Liver (tissue), 9 donors: Measurements from ENCODE around the gene GFRA1. TPM values are rescaled to one million over a fixed set of nuclear protein-coding genes. Genes with fewer than 3 reads are reported as not detected.

ENCODE experiments used
- DNase-seq: peaks from one replicate; pipeline ENCODE4 v3.0.0-alpha.2; 2017; ENCODE audit warnings: low spot score
- H3K27ac ChIP-seq, 2 donors: one replicate each; pipeline ENCODE4 v1.7.0; 2013; ENCODE audit warnings: inconsistent platforms in 2 of 2, low read length in 2 of 2, control low read depth in 1 of 2, low read depth in 1 of 2, mild to moderate bottlenecking in 1 of 2
- H3K27me3 ChIP-seq, 4 donors: one replicate each; pipeline versions ENCODE4 v1.6.1 to v1.7.0; 2013; ENCODE audit warnings: low read length in 3 of 4, inconsistent platforms in 1 of 4, mild to moderate bottlenecking in 1 of 4, moderate library complexity in 1 of 4; ENCODE audit not compliant: control insufficient read depth in 4 of 4, insufficient read depth in 4 of 4
- H3K36me3 ChIP-seq, 4 donors: one replicate each; pipeline versions ENCODE4 v1.6.1 to v1.7.0; 2013; ENCODE audit warnings: low read length in 3 of 4, mild to moderate bottlenecking in 3 of 4, low read depth in 1 of 4, moderate library complexity in 1 of 4; ENCODE audit not compliant: control insufficient read depth in 4 of 4, insufficient read depth in 3 of 4
- H3K4me1 ChIP-seq, 4 donors: one replicate each; pipeline versions ENCODE4 v1.6.1 to v1.7.0; 2013; ENCODE audit warnings: low read length in 3 of 4, mild to moderate bottlenecking in 3 of 4, moderate library complexity in 1 of 4; ENCODE audit not compliant: control insufficient read depth in 4 of 4, insufficient read depth in 4 of 4
- H3K4me3 ChIP-seq, 3 donors: one replicate each; pipeline versions ENCODE4 v1.6.1 to v1.7.0; 2013; ENCODE audit warnings: low read length in 3 of 3, control low read depth in 1 of 3, low read depth in 1 of 3, mild to moderate bottlenecking in 1 of 3
- H3K9ac ChIP-seq, 2 donors: one replicate each; pipeline ENCODE4 v1.7.0; 2013; ENCODE audit warnings: low read length in 2 of 2, mild to moderate bottlenecking in 2 of 2, moderate library complexity in 2 of 2, control low read depth in 1 of 2, low read depth in 1 of 2
- H3K9me3 ChIP-seq, 4 donors: one replicate each; pipeline versions ENCODE4 v1.6.1 to v1.7.0; 2013; ENCODE audit warnings: low read length in 3 of 4; ENCODE audit not compliant: control insufficient read depth in 4 of 4
- ATF3 ChIP-seq: IDR thresholded peaks from 2 replicates; pipeline ENCODE4 v1.6.1; 2016; ENCODE audit warnings: antibody characterized with exemption
- EGR1 ChIP-seq, 2 donors: IDR thresholded peaks; 2 replicates each; pipeline ENCODE4 v1.6.1; 2016 to 2018; ENCODE audit warnings: antibody characterized with exemption in 2 of 2, low read depth in 2 of 2
- FOXA1 ChIP-seq: IDR thresholded peaks from 2 replicates; pipeline ENCODE4 v1.6.1; 2016; ENCODE audit warnings: antibody characterized with exemption
- FOXA2 ChIP-seq: IDR thresholded peaks from 2 replicates; pipeline ENCODE4 v1.6.1; 2016; ENCODE audit warnings: antibody characterized with exemption
- GABPA ChIP-seq, 2 donors: IDR thresholded peaks in 1 of 2; conservative IDR thresholded peaks in 1 of 2; 2 replicates each; pipeline ENCODE4 v1.6.1; 2016; ENCODE audit warnings: antibody characterized with exemption in 2 of 2, mild to moderate bottlenecking in 1 of 2, moderate library complexity in 1 of 2
- HNF4A ChIP-seq, 2 donors: conservative IDR thresholded peaks; 2 replicates each; pipeline ENCODE4 v1.6.1; 2016; ENCODE audit warnings: antibody characterized with exemption in 2 of 2, mild to moderate bottlenecking in 2 of 2
- HNF4G ChIP-seq: IDR thresholded peaks from 2 replicates; pipeline ENCODE4 v1.6.1; 2016; ENCODE audit warnings: antibody characterized with exemption
- JUND ChIP-seq, 2 donors: IDR thresholded peaks; 2 replicates each; pipeline ENCODE4 v1.6.1; 2016; ENCODE audit warnings: antibody characterized with exemption in 2 of 2
- MAX ChIP-seq: IDR thresholded peaks from 2 replicates; pipeline ENCODE4 v1.6.1; 2016; ENCODE audit warnings: antibody characterized with exemption
- NR2F2 ChIP-seq: IDR thresholded peaks from 2 replicates; pipeline ENCODE4 v1.6.1; 2016; ENCODE audit warnings: antibody characterized with exemption
- RAD21 ChIP-seq, 2 donors: IDR thresholded peaks; 2 replicates each; pipeline ENCODE4 v1.6.1; 2016; ENCODE audit warnings: antibody characterized with exemption in 2 of 2, mild to moderate bottlenecking in 2 of 2
- REST ChIP-seq: IDR thresholded peaks from 2 replicates; pipeline ENCODE4 v1.6.1; 2016; ENCODE audit warnings: antibody characterized with exemption, mild to moderate bottlenecking
- RXRA ChIP-seq, 2 donors: IDR thresholded peaks; 2 replicates each; pipeline ENCODE4 v1.6.1; 2017 to 2018; ENCODE audit warnings: antibody characterized with exemption in 2 of 2, mild to moderate bottlenecking in 1 of 2
- SP1 ChIP-seq: IDR thresholded peaks from 2 replicates; pipeline ENCODE4 v1.6.1; 2018; ENCODE audit warnings: antibody characterized with exemption, mild to moderate bottlenecking
- TAF1 ChIP-seq: conservative IDR thresholded peaks from 2 replicates; pipeline ENCODE4 v1.6.1; 2016; ENCODE audit warnings: antibody characterized with exemption, mild to moderate bottlenecking
- YY1 ChIP-seq: IDR thresholded peaks from 2 replicates; pipeline ENCODE4 v1.6.1; 2016; ENCODE audit warnings: antibody characterized with exemption, mild to moderate bottlenecking
- ZBTB33 ChIP-seq: IDR thresholded peaks from 2 replicates; pipeline ENCODE4 v1.6.1; 2016; ENCODE audit warnings: antibody characterized with exemption
- WGBS: extraction: QIAGEN DNeasy Blood & Tissue Kit; methylation state at CpG from one replicate; pipeline ENCODE4 v1.1.7; 2013; 5-methylcytosine and 5-hydroxymethylcytosine counted together
- polyA plus RNA-seq, 2 donors: library from polyadenylated mRNA; stranded (reverse) in 1 of 2; unstranded in 1 of 2; fragments of 200-250 nt in 1 of 2; fragments of >200 nt in 1 of 2; fragmentation: Nextera tagmentation in 1 of 2; extraction: Ambion mirVana in 1 of 2; gene quantifications; one replicate each; pipeline versions ENCODE4 v1.2.1 to v1.2.3, GENCODE V29; 2013 to 2015
- total RNA-seq, 2 donors: library from RNA; depleted of rRNA; stranded (reverse); fragments of >200 nt; gene quantifications; one replicate each; pipeline ENCODE4 v1.2.3, GENCODE V29; 2014
- TF ChIP-seq, protein P1 (sequence below): fragments of 150-350 bp; IDR thresholded peaks from 2 replicates; pipeline ENCODE4 v1.5.1; 2017; ENCODE audit warnings: improper control_type of control experiment, low read depth, low read length; ENCODE audit not compliant: missing input control
- donor health status: healthy.
- donor health status: healthy.
- donor health status: healthy.
- donor health status: healthy.
- donor health status: healthy.

GFRA1 gene
- total and polyA plus RNA-seq, 4 donors = 14.2 to 53.6 (median 17.8) TPM

DNA sequence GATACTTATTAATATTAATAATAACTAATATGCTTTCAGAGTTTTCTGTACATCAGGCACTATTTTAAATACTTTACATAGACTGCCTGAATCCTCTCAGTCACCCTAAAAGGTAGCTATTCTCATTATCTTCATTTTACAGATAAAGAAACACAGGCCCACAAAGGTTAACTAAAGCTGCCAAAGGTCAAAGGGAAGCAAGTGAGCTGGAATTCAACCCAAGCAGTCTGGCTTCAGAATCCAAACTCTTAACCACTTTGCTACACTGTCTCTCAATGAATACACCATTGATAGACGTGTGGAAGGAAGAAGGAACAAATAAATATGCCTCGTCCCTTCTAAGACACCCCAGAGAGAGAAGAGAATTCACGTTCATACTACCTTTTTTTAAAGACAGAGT, 52.0 kb downstream of the GFRA1 start:
- no peaks in the 10 kb centered on the region for H3K36me3 ChIP-seq
- no peaks in the 10 kb centered on the region for H3K27me3 ChIP-seq
- no peak overlapping the region for H3K4me3 ChIP-seq
- no peak overlapping the region for H3K9ac ChIP-seq
- no peak for DNase-seq
- H3K9me3 ChIP-seq = no peaks in the 10 kb centered on the region
- WGBS = 35% methylated on average over 3 of the region's 3 CpGs
- TF ChIP-seq RXRA (IDR thresholded peaks at IDR 0.05) = peak in 1 of 2 donors; percentile 11
- no peak for TF ChIP-seq JUND (IDR thresholded peaks at IDR 0.05)
- TF ChIP-seq EGR1 (IDR thresholded peaks at IDR 0.05; ENCODE audit: low read depth in 2 of 2) = no peak
- TF ChIP-seq NR2F2 = peak; percentile 33
- TF ChIP-seq HNF4A (conservative IDR thresholded peaks at IDR 0.05) = peak; percentile 25 to 30
- no peak overlapping the region for H3K27ac ChIP-seq
- H3K4me1 ChIP-seq = peaks cover 10 to 41% (median 31%) of the 10 kb centered on the region in 4 donors

DNA sequence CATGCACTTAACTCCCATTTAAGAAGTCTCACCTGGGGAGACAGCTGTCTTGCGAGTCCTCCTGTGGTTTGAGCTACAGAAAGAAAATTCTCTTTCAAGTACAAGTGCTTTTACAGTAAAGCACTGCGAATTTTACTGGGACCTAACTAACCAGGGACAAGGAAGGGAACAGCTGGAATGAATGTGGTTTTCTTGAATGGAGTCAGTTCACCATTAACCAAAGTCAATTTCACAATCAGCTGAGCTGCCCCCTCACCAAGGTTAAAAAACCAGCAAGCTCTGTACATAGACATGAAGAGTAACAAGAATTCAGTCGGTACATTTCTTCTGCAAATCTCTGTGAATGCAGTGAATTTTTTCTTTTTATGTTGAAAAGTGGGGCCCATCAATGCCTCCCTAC, 56.3 kb downstream of the GFRA1 start:
- DNase-seq = no peak
- peak overlapping the region in 1 of 2 donors; percentile 52 for H3K27ac ChIP-seq
- H3K9ac ChIP-seq = no peak overlapping the region
- H3K27me3 ChIP-seq = no peaks in the 10 kb centered on the region
- peaks cover 9 to 42% (median 32%) of the 10 kb centered on the region in 4 donors for H3K4me1 ChIP-seq
- peak; percentile 37 for TF ChIP-seq SP1
- no peak for TF ChIP-seq ATF3
- no peak for TF ChIP-seq EGR1 (IDR thresholded peaks at IDR 0.05; ENCODE audit: low read depth in 2 of 2)
- TF ChIP-seq RAD21 (IDR thresholded peaks at IDR 0.05) = peak; percentile 33 to 48
- TF ChIP-seq YY1 = peak; percentile 86
- TF ChIP-seq JUND (IDR thresholded peaks at IDR 0.05) = peak in 1 of 2 donors; percentile 22
- TF ChIP-seq HNF4A (conservative IDR thresholded peaks at IDR 0.05) = peak; percentile 59 to 63
- no peak for TF ChIP-seq TAF1
- TF ChIP-seq FOXA1 = peak; percentile 39
- no peak for TF ChIP-seq NR2F2
- TF ChIP-seq MAX = no peak
- no peak for TF ChIP-seq GABPA (IDR thresholded peaks at IDR 0.05 in 1 of 2, conservative IDR thresholded peaks at IDR 0.05 in 1 of 2)
- TF ChIP-seq, protein P1, sequence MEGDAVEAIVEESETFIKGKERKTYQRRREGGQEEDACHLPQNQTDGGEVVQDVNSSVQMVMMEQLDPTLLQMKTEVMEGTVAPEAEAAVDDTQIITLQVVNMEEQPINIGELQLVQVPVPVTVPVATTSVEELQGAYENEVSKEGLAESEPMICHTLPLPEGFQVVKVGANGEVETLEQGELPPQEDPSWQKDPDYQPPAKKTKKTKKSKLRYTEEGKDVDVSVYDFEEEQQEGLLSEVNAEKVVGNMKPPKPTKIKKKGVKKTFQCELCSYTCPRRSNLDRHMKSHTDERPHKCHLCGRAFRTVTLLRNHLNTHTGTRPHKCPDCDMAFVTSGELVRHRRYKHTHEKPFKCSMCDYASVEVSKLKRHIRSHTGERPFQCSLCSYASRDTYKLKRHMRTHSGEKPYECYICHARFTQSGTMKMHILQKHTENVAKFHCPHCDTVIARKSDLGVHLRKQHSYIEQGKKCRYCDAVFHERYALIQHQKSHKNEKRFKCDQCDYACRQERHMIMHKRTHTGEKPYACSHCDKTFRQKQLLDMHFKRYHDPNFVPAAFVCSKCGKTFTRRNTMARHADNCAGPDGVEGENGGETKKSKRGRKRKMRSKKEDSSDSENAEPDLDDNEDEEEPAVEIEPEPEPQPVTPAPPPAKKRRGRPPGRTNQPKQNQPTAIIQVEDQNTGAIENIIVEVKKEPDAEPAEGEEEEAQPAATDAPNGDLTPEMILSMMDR = no peak
- peak; percentile 52 to 66 for TF ChIP-seq RXRA (IDR thresholded peaks at IDR 0.05)
- peak; percentile 47 for TF ChIP-seq FOXA2
- TF ChIP-seq HNF4G = no peak
- no peak for TF ChIP-seq ZBTB33
- no peak for TF ChIP-seq REST
- WGBS = 35% methylated on average over 3 of the region's 3 CpGs
- H3K4me3 ChIP-seq = no peak overlapping the region
- no peaks in the 10 kb centered on the region for H3K36me3 ChIP-seq
- no peaks in the 10 kb centered on the region for H3K9me3 ChIP-seq
